ENCODE measurements around the gene RARA.

The RARA gene

GRCh38 chr17:40354221-40355122 is 45.5 kb downstream of the RARA start:
- H3K4me3 ChIP-seq (replicated peaks; ENCODE audit: low read depth, low read length), result no peak overlapping the region
- TF ChIP-seq CTCF (IDR thresholded peaks at IDR 0.05; ENCODE audit: low read depth, low read length, missing control alignments), result no peak
- no peak for DNase-seq (ENCODE audit: extremely low read depth, low read depth)

GRCh38 chr17:40355123-40355803 is 46.3 kb downstream of the RARA start:
- no peak overlapping the region for H3K4me3 ChIP-seq (replicated peaks; ENCODE audit: low read depth, low read length)
- TF ChIP-seq CTCF (IDR thresholded peaks at IDR 0.05; ENCODE audit: low read depth, low read length, missing control alignments), result peak; percentile 92
- DNase-seq (ENCODE audit: extremely low read depth, low read depth), result no peak

- DNase-seq (ENCODE audit: extremely low read depth, low read depth), result no peak
- no peak overlapping the region for H3K4me3 ChIP-seq (replicated peaks; ENCODE audit: low read depth, low read length)
- no peak for TF ChIP-seq CTCF (IDR thresholded peaks at IDR 0.05; ENCODE audit: low read depth, low read length, missing control alignments)
Observed at GRCh38 chr17:40355804-40356758, 47.1 kb downstream of the RARA start.

GRCh38 chr17:40356990-40357881 is 48.3 kb downstream of the RARA start:
- TF ChIP-seq CTCF (IDR thresholded peaks at IDR 0.05; ENCODE audit: low read depth, low read length, missing control alignments), result no peak
- no peak overlapping the region for H3K4me3 ChIP-seq (replicated peaks; ENCODE audit: low read depth, low read length)
- no peak for DNase-seq (ENCODE audit: extremely low read depth, low read depth)

GRCh38 chr17:40358323-40359038 is 49.5 kb downstream of the RARA start:
- TF ChIP-seq CTCF (IDR thresholded peaks at IDR 0.05; ENCODE audit: low read depth, low read length, missing control alignments), result peak; percentile 88
- DNase-seq (ENCODE audit: extremely low read depth, low read depth), result no peak
- no peak overlapping the region for H3K4me3 ChIP-seq (replicated peaks; ENCODE audit: low read depth, low read length)
